Stimulated activated effector memory CD8-positive, alpha-beta T cell treated with anti-CD3 and anti-CD28 coated beads, Interleukin-12 subunit alpha, Interleukin-12 subunit beta, amount 100 ng/mL, for 72 hours (primary cell): Measurements from ENCODE around the gene PGK1.
A peak's percentile ranks its signal among the peaks of the same experiment; 100 is the strongest.
"Not testable (repeated sequence)": the region's sequence is repeated elsewhere in the genome, so short reads cannot be mapped to it uniquely, and the experiment has no call there.

ENCODE experiments used
- ATAC-seq: fragments of 150-1000 bp; cut with Tn5 transposase; 2 replicates; pipeline ENCODE4 v1.10.0; 2021
- DNase-seq, 2 donors: peaks; one replicate each; pipeline ENCODE4 v3.0.0; 2021 to 2022; ENCODE audit warnings: low spot score in 2 of 2
- H3K27ac Mint-ChIP-seq: one replicate; pipeline ENCODE4 v1.8.0; 2022; ENCODE audit warnings: mild to moderate bottlenecking, mixed read lengths
- H3K36me3 Mint-ChIP-seq: one replicate; pipeline ENCODE4 v1.8.0; 2022; ENCODE audit warnings: mild to moderate bottlenecking, mixed read lengths
- H3K4me1 Mint-ChIP-seq: one replicate; pipeline ENCODE4 v1.8.0; 2022; ENCODE audit warnings: mixed read lengths
- H3K4me3 Mint-ChIP-seq: one replicate; pipeline ENCODE4 v1.8.0; 2022; ENCODE audit warnings: mild to moderate bottlenecking, mixed read lengths
- H3K9me3 Mint-ChIP-seq: one replicate; pipeline ENCODE4 v1.8.0; 2022; ENCODE audit warnings: mixed read lengths

The PGK1 gene

GRCh38 chrX:78131117-78131516, 27.1 kb downstream of the PGK1 start:
- H3K36me3 Mint-ChIP-seq: peaks cover 100% of the 10 kb centered on the region
- H3K4me3 Mint-ChIP-seq: no peak overlapping the region
- H3K27ac Mint-ChIP-seq: peak overlapping the region; percentile 34
- ATAC-seq: no peak
- peaks cover 5% of the 10 kb centered on the region for H3K4me1 Mint-ChIP-seq
- no peaks in the 10 kb centered on the region for H3K9me3 Mint-ChIP-seq
- no peak for DNase-seq

- DNase-seq (no peak), ATAC-seq (no peak)
- Mint-ChIP-seq H3K4me3 (no peak overlapping the region), H3K9me3 (no peaks in the 10 kb centered on the region), H3K36me3 (peaks cover 91% of the 10 kb centered on the region), H3K27ac (peak overlapping the region; percentile 17), H3K4me1 (peaks cover 5% of the 10 kb centered on the region)
Measured at GRCh38 chrX:78133238-78133960, 29.4 kb downstream of the PGK1 start.

- Mint-ChIP-seq H3K36me3 (peaks cover 86% of the 10 kb centered on the region), H3K4me1 (peaks cover 14% of the 10 kb centered on the region), H3K27ac (peak within 1 kb of the TSS; percentile 94), H3K9me3 (no peaks in the 10 kb centered on the region), H3K4me3 (peak within 1 kb of the TSS; percentile 73)
- peak; percentile 60 to 81 for DNase-seq
- peak; percentile 85 for ATAC-seq
Measured at GRCh38 chrX:78139160-78140123, 35.4 kb downstream of the PGK1 start, which contains the start of gene TAF9B. TAF9B (minus strand) TSS chrX:78139650; CDS start chrX:78139611, 39 bp downstream.

GRCh38 chrX:78140206-78140605, 36.2 kb downstream of the PGK1 start:
- DNase-seq: no peak
- Mint-ChIP-seq H3K36me3 (peaks cover 80% of the 10 kb centered on the region), H3K4me3 (peak overlapping the region; percentile 73), H3K4me1 (peaks cover 14% of the 10 kb centered on the region), H3K9me3 (no peaks in the 10 kb centered on the region), H3K27ac (peak overlapping the region; percentile 94)
- no peak for ATAC-seq

- ATAC-seq, DNase-seq, H3K4me3 Mint-ChIP-seq, H3K4me1 Mint-ChIP-seq, H3K9me3 Mint-ChIP-seq: not testable (repeated sequence)
- Mint-ChIP-seq H3K36me3 (peaks cover 37% of the 10 kb centered on the region), H3K27ac (peak overlapping the region; percentile 13)
Measured at GRCh38 chrX:78147002-78147540, 43.0 kb downstream of the PGK1 start.

GRCh38 chrX:78157373-78157772, 53.3 kb downstream of the PGK1 start:
- H3K27ac Mint-ChIP-seq, H3K36me3 Mint-ChIP-seq, DNase-seq, H3K4me3 Mint-ChIP-seq, H3K9me3 Mint-ChIP-seq, ATAC-seq, H3K4me1 Mint-ChIP-seq: not testable (repeated sequence)

GRCh38 chrX:78157846-78158245, 53.8 kb downstream of the PGK1 start:
- H3K4me3 Mint-ChIP-seq, H3K36me3 Mint-ChIP-seq, H3K9me3 Mint-ChIP-seq, H3K27ac Mint-ChIP-seq, DNase-seq, H3K4me1 Mint-ChIP-seq, ATAC-seq: not testable (repeated sequence)

GRCh38 chrX:78160711-78161110, 56.7 kb downstream of the PGK1 start:
- not testable (repeated sequence) for H3K4me3 Mint-ChIP-seq, H3K27ac Mint-ChIP-seq, H3K4me1 Mint-ChIP-seq, H3K36me3 Mint-ChIP-seq, DNase-seq, ATAC-seq, H3K9me3 Mint-ChIP-seq

- not testable (repeated sequence) for DNase-seq, H3K27ac Mint-ChIP-seq, ATAC-seq, H3K4me1 Mint-ChIP-seq, H3K36me3 Mint-ChIP-seq, H3K9me3 Mint-ChIP-seq, H3K4me3 Mint-ChIP-seq
Measured at GRCh38 chrX:78163175-78163574, 59.1 kb downstream of the PGK1 start.

GRCh38 chrX:78165425-78165824, 61.4 kb downstream of the PGK1 start:
- DNase-seq: no peak
- no peaks in the 10 kb centered on the region for H3K4me1 Mint-ChIP-seq
- no peak for ATAC-seq
- H3K9me3 Mint-ChIP-seq: no peaks in the 10 kb centered on the region
- H3K4me3 Mint-ChIP-seq: no peak overlapping the region
- H3K36me3 Mint-ChIP-seq: no peaks in the 10 kb centered on the region
- H3K27ac Mint-ChIP-seq: no peak overlapping the region

- no peak overlapping the region for H3K27ac Mint-ChIP-seq
- ATAC-seq (peak; percentile 70), DNase-seq (no peak)
- no peak overlapping the region for H3K4me3 Mint-ChIP-seq
- no peaks in the 10 kb centered on the region for H3K9me3 Mint-ChIP-seq
- H3K36me3 Mint-ChIP-seq: no peaks in the 10 kb centered on the region
- no peaks in the 10 kb centered on the region for H3K4me1 Mint-ChIP-seq
Measured at GRCh38 chrX:78168065-78168464, 64.0 kb downstream of the PGK1 start.
